Lower leg skin (tissue), 3 donors: ENCODE measurements around the gene CRIP3.

Source experiments
- POLR2A ChIP-seq, 2 donors: fragments of 450-650 bp; IDR thresholded peaks; one replicate each; pipeline ENCODE4 v1.6.1; 2016 to 2017; ENCODE audit warnings: antibody characterized with exemption in 2 of 2, mild to moderate bottlenecking in 1 of 2, moderate library complexity in 1 of 2
- TF ChIP-seq, protein P1 (sequence below), 3 donors: fragments of 450-650 bp; IDR thresholded peaks; one replicate each; pipeline ENCODE4 v1.5.1; 2016; ENCODE audit warnings: antibody characterized with exemption in 3 of 3, mild to moderate bottlenecking in 3 of 3, moderate library complexity in 2 of 3

DNA sequence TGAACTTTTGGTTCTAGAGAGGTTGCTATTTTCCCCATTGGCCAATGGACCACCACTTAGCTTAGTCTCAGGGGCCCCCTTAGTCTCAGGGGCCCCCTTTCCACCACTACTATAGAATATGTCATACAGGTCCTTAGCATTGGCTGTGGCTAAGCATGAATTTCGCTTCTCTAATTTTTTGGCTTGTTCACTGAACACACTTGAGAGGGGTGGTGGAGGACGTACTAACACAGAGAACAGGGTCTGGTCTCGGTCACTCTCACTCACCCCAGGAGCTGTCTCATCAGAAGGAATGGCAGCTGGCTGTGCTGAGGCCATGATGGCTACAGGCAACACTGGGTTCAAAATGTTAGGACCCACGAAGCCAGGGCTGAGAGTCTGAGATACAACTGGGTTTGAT lies 30.5 kb upstream of the CRIP3 start:
- TF ChIP-seq, protein P1, sequence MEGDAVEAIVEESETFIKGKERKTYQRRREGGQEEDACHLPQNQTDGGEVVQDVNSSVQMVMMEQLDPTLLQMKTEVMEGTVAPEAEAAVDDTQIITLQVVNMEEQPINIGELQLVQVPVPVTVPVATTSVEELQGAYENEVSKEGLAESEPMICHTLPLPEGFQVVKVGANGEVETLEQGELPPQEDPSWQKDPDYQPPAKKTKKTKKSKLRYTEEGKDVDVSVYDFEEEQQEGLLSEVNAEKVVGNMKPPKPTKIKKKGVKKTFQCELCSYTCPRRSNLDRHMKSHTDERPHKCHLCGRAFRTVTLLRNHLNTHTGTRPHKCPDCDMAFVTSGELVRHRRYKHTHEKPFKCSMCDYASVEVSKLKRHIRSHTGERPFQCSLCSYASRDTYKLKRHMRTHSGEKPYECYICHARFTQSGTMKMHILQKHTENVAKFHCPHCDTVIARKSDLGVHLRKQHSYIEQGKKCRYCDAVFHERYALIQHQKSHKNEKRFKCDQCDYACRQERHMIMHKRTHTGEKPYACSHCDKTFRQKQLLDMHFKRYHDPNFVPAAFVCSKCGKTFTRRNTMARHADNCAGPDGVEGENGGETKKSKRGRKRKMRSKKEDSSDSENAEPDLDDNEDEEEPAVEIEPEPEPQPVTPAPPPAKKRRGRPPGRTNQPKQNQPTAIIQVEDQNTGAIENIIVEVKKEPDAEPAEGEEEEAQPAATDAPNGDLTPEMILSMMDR (IDR thresholded peaks at IDR 0.05), result no peak
- no peak for TF ChIP-seq POLR2A (IDR thresholded peaks at IDR 0.05)
